HCT116 (cell line): ENCODE data around the gene PLAAT3. TPM values are rescaled to one million over a fixed set of nuclear protein-coding genes. Genes with fewer than 3 reads are reported as not detected.

ENCODE experiments used
- ATAC-seq: fragments of 200-7000 bp; cut with Tn5 transposase; 2 replicates; pipeline ENCODE4 v1.9.1; 2020; ENCODE audit warnings: mild to moderate bottlenecking, moderate library complexity
- BruUV-seq: library from RNA; stranded (reverse); fragments of 400-500 nt; replicated peaks from 2 replicates; lab custom pipeline; 2021; lab: Mats Ljungman, UMichigan
- CTCF ChIA-PET: fragments of 300-600 bp; sonication (Branson Sonifier 250); formaldehyde crosslinking; loops from one replicate; lab custom pipeline; 2021; ENCODE audit warnings: antibody characterized with exemption; lab: Charles Lee
- POLR2A ChIA-PET: fragments of 300-600, 350-600 bp; sonication (Branson Sonifier 250); formaldehyde crosslinking; loops from one replicate; lab custom pipeline; 2021; ENCODE audit warnings: antibody characterized with exemption; lab: Charles Lee
- RAD21 ChIA-PET, 2 experiments: fragments of 300-600 bp; sonication (Branson Sonifier 250); formaldehyde crosslinking; loops; one replicate each; lab custom pipeline; 2023; ENCODE audit warnings: low total read pairs in 2 of 2; ENCODE audit not compliant: uncharacterized antibody in 2 of 2, unreplicated experiment in 2 of 2, low non-redundant PET in 1 of 2; lab: Charles Lee
- DNase-seq: peaks from one replicate; pipeline ENCODE4 v3.0.0-alpha.2; 2010; ENCODE audit warnings: low read depth, low spot score
- H2AFZ ChIP-seq: fragments of 200-600 bp; shearing (Covaris generic), sonication (generic); 2 replicates; pipeline ENCODE4 v1.6.1; 2017; ENCODE audit warnings: low read depth, mixed run types, mixed read lengths, antibody characterized with exemption, low read length; ENCODE audit not compliant: poor library complexity, severe bottlenecking
- H3K27ac ChIP-seq: 2 replicates; pipeline ENCODE4 v1.5.1; 2012; ENCODE audit warnings: low read depth, low read length
- H3K27me3 ChIP-seq: fragments of 200-600 bp; sonication (generic); 2 replicates; pipeline ENCODE4 v1.6.1; 2016; ENCODE audit warnings: mixed run types, low read length, mixed read lengths; ENCODE audit not compliant: insufficient read depth
- H3K36me3 ChIP-seq, 2 experiments: fragments of 200-500 bp in 1 of 2; fragments of 200-600 bp in 1 of 2; sonication (Bioruptor generic) in 1 of 2; sonication (generic) in 1 of 2; 2 replicates each; pipeline versions ENCODE4 v1.5.1 to v1.6.1; 2014 to 2016; ENCODE audit warnings: low read length in 2 of 2, inconsistent platforms in 1 of 2, mixed read lengths in 1 of 2, mixed run types in 1 of 2; ENCODE audit not compliant: insufficient read depth in 2 of 2, control insufficient read depth in 1 of 2
- H3K4me1 ChIP-seq, 2 experiments: fragments of 200-600 bp in 1 of 2; sonication (generic) in 1 of 2; 2 replicates each; pipeline versions ENCODE4 v1.5.1 to v1.6.1; 2012 to 2017; ENCODE audit warnings: low read length in 2 of 2, inconsistent platforms in 1 of 2, mild to moderate bottlenecking in 1 of 2, mixed read lengths in 1 of 2, mixed run types in 1 of 2, moderate library complexity in 1 of 2; ENCODE audit not compliant: insufficient read depth in 2 of 2, control insufficient read depth in 1 of 2
- H3K4me2 ChIP-seq: fragments of 200-600 bp; sonication (generic); 2 replicates; pipeline ENCODE4 v1.6.1; 2017; ENCODE audit warnings: mixed run types, low read length, mixed read lengths
- H3K4me3 ChIP-seq, 2 experiments: fragments of 200-600 bp in 1 of 2; sonication (generic) in 1 of 2; replicated peaks in 1 of 2; 2 replicates each; pipeline ENCODE4 v1.5.1; 2011 to 2016; ENCODE audit warnings: low read length in 2 of 2, control low read depth in 1 of 2, low read depth in 1 of 2, mild to moderate bottlenecking in 1 of 2, mixed read lengths in 1 of 2, mixed run types in 1 of 2
- H3K79me2 ChIP-seq: fragments of 200-600 bp; sonication (generic); 2 replicates; pipeline ENCODE4 v1.6.1; 2017; ENCODE audit warnings: mild to moderate bottlenecking, mixed run types, low read length, moderate library complexity, mixed read lengths; ENCODE audit not compliant: insufficient read depth
- H3K9ac ChIP-seq: fragments of 200-600 bp; sonication (generic); 2 replicates; pipeline ENCODE4 v1.6.1; 2016; ENCODE audit warnings: low read length, mixed read lengths
- H3K9me2 ChIP-seq: fragments of 200-600 bp; sonication (generic), shearing (Covaris generic); 2 replicates; pipeline ENCODE4 v1.6.1; 2017; ENCODE audit warnings: mixed run types, mild to moderate bottlenecking, moderate library complexity; ENCODE audit not compliant: insufficient read depth
- H3K9me3 ChIP-seq, 2 experiments: fragments of 200-500 bp in 1 of 2; fragments of 200-600 bp in 1 of 2; sonication (Bioruptor generic) in 1 of 2; sonication (generic) in 1 of 2; 2 replicates each; pipeline ENCODE4 v1.6.1; 2014 to 2017; ENCODE audit warnings: low read length in 2 of 2, mixed read lengths in 2 of 2, inconsistent platforms in 1 of 2, low read depth in 1 of 2, mild to moderate bottlenecking in 1 of 2, mixed run types in 1 of 2, moderate library complexity in 1 of 2; ENCODE audit not compliant: control insufficient read depth in 1 of 2, insufficient read depth in 1 of 2
- H4K20me1 ChIP-seq: fragments of 200-600 bp; sonication (generic), shearing (Covaris generic); 2 replicates; pipeline ENCODE4 v1.6.1; 2017; ENCODE audit warnings: mixed run types, mild to moderate bottlenecking, moderate library complexity; ENCODE audit not compliant: insufficient read depth
- CBX3 ChIP-seq: IDR thresholded peaks from 2 replicates; pipeline ENCODE4 v1.6.1; 2012; ENCODE audit warnings: low read depth
- CEBPB ChIP-seq: IDR thresholded peaks from 2 replicates; pipeline ENCODE4 v1.6.1; 2012; ENCODE audit warnings: low read depth
- EGR1 ChIP-seq: IDR thresholded peaks from 2 replicates; pipeline ENCODE4 v1.6.1; 2012; ENCODE audit warnings: low read depth
- ELF1 ChIP-seq: IDR thresholded peaks from 2 replicates; pipeline ENCODE4 v1.6.1; 2012; ENCODE audit warnings: low read depth, borderline replicate concordance
- EZH2 ChIP-seq: fragments of 200-600 bp; sonication (generic); IDR thresholded peaks from 2 replicates; pipeline ENCODE4 v1.6.1; 2017; ENCODE audit warnings: antibody characterized with exemption, mixed run types
- EZH2phosphoT487 ChIP-seq: fragments of 200-600 bp; IDR thresholded peaks from 2 replicates; pipeline ENCODE4 v1.6.1; 2018; ENCODE audit warnings: antibody characterized with exemption, borderline replicate concordance
- JUND ChIP-seq: IDR thresholded peaks from 2 replicates; pipeline ENCODE4 v1.6.1; 2012
- POLR2A ChIP-seq: IDR thresholded peaks from 2 replicates; pipeline ENCODE4 v1.7.0; 2011; ENCODE audit warnings: borderline replicate concordance; ENCODE audit not compliant: insufficient read depth, insufficient read length; ENCODE audit errors: extremely low read depth
- POLR2AphosphoS5 ChIP-seq: IDR thresholded peaks from 2 replicates; pipeline ENCODE4 v1.6.1; 2011; ENCODE audit warnings: mild to moderate bottlenecking, low read depth, low read length, moderate library complexity
- SP1 ChIP-seq: IDR thresholded peaks from 2 replicates; pipeline ENCODE4 v1.6.1; 2012; ENCODE audit warnings: low read depth
- TCF7L2 ChIP-seq: IDR thresholded peaks from 2 replicates; pipeline ENCODE4 v1.7.0; 2011; ENCODE audit warnings: borderline replicate concordance, inconsistent platforms; ENCODE audit not compliant: insufficient read depth, insufficient read length; ENCODE audit errors: extremely low read depth
- ZBTB33 ChIP-seq: IDR thresholded peaks from 2 replicates; pipeline ENCODE4 v1.6.1; 2011; ENCODE audit warnings: mild to moderate bottlenecking, low read length, moderate library complexity; ENCODE audit not compliant: insufficient replicate concordance; ENCODE audit errors: extremely low read depth
- ZNF274 ChIP-seq: fragments of 200-500 bp; sonication (Bioruptor generic); IDR thresholded peaks from 2 replicates; pipeline ENCODE4 v1.6.1; 2014; ENCODE audit warnings: mild to moderate bottlenecking, low read depth, low read length, inconsistent platforms
- intact Hi-C: fragments of 100-400 bp; cut with micrococcal nuclease; formaldehyde crosslinking; loops from 2 replicates; pipeline ENCODE4 v1.10.0; 2022
- total RNA-seq: library from RNA; stranded (reverse); gene quantifications from one replicate; pipeline ENCODE4 v1.2.1, GENCODE V29; 2021; ENCODE audit not compliant: unreplicated experiment
- TF ChIP-seq, protein P1 (sequence below): IDR thresholded peaks from 2 replicates; pipeline ENCODE4 v1.6.1; 2012
- TF ChIP-seq, protein P2 (sequence below), 3 experiments: fragments of 200-600 bp in 1 of 3; sonication (generic) in 1 of 3; IDR thresholded peaks in 2 of 3; conservative IDR thresholded peaks in 1 of 3; 2 replicates each; pipeline ENCODE4 v1.5.1; 2012 to 2017; ENCODE audit warnings: low read depth in 2 of 3, low read length in 2 of 3, antibody characterized with exemption in 1 of 3, borderline replicate concordance in 1 of 3, control low read depth in 1 of 3, mild to moderate bottlenecking in 1 of 3, mixed read lengths in 1 of 3, mixed run types in 1 of 3, moderate library complexity in 1 of 3; ENCODE audit not compliant: insufficient read depth in 1 of 3

PLAAT3 gene
- total RNA-seq, 1 experiment from 2014 or later: 31.1 TPM

DNA sequence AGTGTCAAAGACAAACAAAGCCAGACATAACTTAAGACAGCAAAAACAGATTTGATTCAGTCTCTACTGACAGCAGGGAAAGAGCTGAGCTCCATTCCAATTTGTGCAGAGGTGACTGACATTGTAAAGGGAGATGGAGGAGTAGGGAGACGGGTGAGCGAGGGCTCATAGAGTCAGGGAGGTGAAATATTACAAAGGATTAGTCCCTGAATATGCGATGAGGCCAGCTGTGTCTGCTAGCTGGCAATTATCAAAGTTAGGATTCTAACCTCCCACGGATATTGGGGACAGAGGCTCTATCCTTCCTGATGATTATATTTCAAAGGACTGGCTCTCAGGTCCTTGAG, 59.4 kb downstream of the PLAAT3 start:
- ChIA-PET CTCF (interaction anchor here (0.7 kb wide), 1 partner anchor 76 kb away, joined by 3 read pairs; no protein-coding TSS in a partner anchor), RAD21 (no interaction called here), POLR2A (no interaction called here)
- ATAC-seq: no peak
- no peaks in the 10 kb centered on the region for H4K20me1 ChIP-seq
- H3K4me2 ChIP-seq: no peak overlapping the region
- no peak overlapping the region for H3K4me3 ChIP-seq
- no peaks in the 10 kb centered on the region for H3K79me2 ChIP-seq
- H3K4me1 ChIP-seq: no peaks in the 10 kb centered on the region
- intact Hi-C loops: no loop called here
- no peak overlapping the region for H2AFZ ChIP-seq
- TF ChIP-seq CBX3: no peak
- TF ChIP-seq ZBTB33: no peak
- no peaks in the 10 kb centered on the region for H3K36me3 ChIP-seq
- no TSS peak for BruUV-seq
- H3K27me3 ChIP-seq: no peaks in the 10 kb centered on the region
- no peaks in the 10 kb centered on the region for H3K9me3 ChIP-seq
- no peak overlapping the region for H3K27ac ChIP-seq
- no peak overlapping the region for H3K9ac ChIP-seq
- no peak for DNase-seq
- H3K9me2 ChIP-seq: no peaks in the 10 kb centered on the region

- Histone ChIP-seq H3K4me3 (no peak overlapping the region), H3K4me2 (no peak overlapping the region), H3K36me3 (no peaks in the 10 kb centered on the region), H3K9me2 (no peaks in the 10 kb centered on the region), H4K20me1 (no peaks in the 10 kb centered on the region), H3K4me1 (no peaks in the 10 kb centered on the region), H3K27ac (no peak overlapping the region), H2AFZ (no peak overlapping the region), H3K9ac (no peak overlapping the region), H3K79me2 (no peaks in the 10 kb centered on the region), H3K27me3 (no peaks in the 10 kb centered on the region), H3K9me3 (no peaks in the 10 kb centered on the region)
- DNase-seq (no peak), ATAC-seq (no peak)
- CTCF ChIA-PET: no interaction called here
- intact Hi-C loops: no loop called here
- no TSS peak for BruUV-seq
- RAD21 ChIA-PET: interaction anchor here in 1 of 2 experiments (0.5 kb wide), 1 partner anchor 13 kb away, joined by 6 read pairs; no protein-coding TSS in a partner anchor
- POLR2A ChIA-PET: no interaction called here
- TF ChIP-seq JUND: no peak
- no peak for TF ChIP-seq ELF1
- TF ChIP-seq, protein P1, sequence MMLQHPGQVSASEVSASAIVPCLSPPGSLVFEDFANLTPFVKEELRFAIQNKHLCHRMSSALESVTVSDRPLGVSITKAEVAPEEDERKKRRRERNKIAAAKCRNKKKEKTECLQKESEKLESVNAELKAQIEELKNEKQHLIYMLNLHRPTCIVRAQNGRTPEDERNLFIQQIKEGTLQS: no peak
- TF ChIP-seq EZH2phosphoT487: no peak
- no peak for TF ChIP-seq EGR1
- TF ChIP-seq, protein P2, sequence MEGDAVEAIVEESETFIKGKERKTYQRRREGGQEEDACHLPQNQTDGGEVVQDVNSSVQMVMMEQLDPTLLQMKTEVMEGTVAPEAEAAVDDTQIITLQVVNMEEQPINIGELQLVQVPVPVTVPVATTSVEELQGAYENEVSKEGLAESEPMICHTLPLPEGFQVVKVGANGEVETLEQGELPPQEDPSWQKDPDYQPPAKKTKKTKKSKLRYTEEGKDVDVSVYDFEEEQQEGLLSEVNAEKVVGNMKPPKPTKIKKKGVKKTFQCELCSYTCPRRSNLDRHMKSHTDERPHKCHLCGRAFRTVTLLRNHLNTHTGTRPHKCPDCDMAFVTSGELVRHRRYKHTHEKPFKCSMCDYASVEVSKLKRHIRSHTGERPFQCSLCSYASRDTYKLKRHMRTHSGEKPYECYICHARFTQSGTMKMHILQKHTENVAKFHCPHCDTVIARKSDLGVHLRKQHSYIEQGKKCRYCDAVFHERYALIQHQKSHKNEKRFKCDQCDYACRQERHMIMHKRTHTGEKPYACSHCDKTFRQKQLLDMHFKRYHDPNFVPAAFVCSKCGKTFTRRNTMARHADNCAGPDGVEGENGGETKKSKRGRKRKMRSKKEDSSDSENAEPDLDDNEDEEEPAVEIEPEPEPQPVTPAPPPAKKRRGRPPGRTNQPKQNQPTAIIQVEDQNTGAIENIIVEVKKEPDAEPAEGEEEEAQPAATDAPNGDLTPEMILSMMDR (IDR thresholded peaks at IDR 0.05 in 2 of 3, conservative IDR thresholded peaks at IDR 0.05 in 1 of 3; ENCODE audit: borderline replicate concordance in 1 of 3, insufficient read depth in 1 of 3, low read depth in 2 of 3, low read length in 2 of 3): no peak
- TF ChIP-seq SP1: no peak
- no peak for TF ChIP-seq CEBPB
- TF ChIP-seq ZNF274: no peak
- TF ChIP-seq ZBTB33: no peak
- no peak for TF ChIP-seq EZH2
- no peak for TF ChIP-seq CBX3
- no peak for TF ChIP-seq POLR2A
- TF ChIP-seq TCF7L2: no peak
- TF ChIP-seq POLR2AphosphoS5: no peak
These were observed 60.5 kb downstream of the PLAAT3 start for GRCh38 chr11:63553759-63554158.
